Raji (cell line): ENCODE data around the gene BCL2.

Experiments used
- POLR2A ChIP-seq: IDR thresholded peaks from 2 replicates; pipeline ENCODE4 v1.6.1; 2011; ENCODE audit warnings: low read depth, low read length, control low read depth; ENCODE audit not compliant: insufficient read depth

BCL2 gene

DNA sequence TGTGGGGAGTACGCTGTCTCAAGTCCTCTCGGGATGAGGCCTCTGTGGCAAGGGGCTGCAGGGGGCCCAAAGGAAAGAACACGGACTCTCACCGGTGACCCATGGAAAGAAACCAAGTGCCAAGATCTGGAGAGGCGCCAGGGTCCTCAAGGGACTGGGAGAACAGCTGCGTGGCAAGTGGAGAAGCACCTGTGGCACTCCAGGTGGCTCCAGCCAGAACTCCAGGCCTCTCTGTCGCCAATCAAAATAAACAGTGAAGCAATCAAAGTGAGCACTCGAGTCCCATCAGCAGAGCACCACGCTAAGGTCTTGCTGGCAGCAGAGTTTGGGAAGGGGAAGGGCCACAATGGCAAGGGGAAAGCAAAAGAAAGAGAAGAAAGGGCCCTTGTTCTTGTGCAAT lies 54.7 kb downstream of the BCL2 start:
- no peak for TF ChIP-seq POLR2A

GRCh38 chr18:63263444-63263843 lies 56.1 kb downstream of the BCL2 start:
- TF ChIP-seq POLR2A: no peak

DNA sequence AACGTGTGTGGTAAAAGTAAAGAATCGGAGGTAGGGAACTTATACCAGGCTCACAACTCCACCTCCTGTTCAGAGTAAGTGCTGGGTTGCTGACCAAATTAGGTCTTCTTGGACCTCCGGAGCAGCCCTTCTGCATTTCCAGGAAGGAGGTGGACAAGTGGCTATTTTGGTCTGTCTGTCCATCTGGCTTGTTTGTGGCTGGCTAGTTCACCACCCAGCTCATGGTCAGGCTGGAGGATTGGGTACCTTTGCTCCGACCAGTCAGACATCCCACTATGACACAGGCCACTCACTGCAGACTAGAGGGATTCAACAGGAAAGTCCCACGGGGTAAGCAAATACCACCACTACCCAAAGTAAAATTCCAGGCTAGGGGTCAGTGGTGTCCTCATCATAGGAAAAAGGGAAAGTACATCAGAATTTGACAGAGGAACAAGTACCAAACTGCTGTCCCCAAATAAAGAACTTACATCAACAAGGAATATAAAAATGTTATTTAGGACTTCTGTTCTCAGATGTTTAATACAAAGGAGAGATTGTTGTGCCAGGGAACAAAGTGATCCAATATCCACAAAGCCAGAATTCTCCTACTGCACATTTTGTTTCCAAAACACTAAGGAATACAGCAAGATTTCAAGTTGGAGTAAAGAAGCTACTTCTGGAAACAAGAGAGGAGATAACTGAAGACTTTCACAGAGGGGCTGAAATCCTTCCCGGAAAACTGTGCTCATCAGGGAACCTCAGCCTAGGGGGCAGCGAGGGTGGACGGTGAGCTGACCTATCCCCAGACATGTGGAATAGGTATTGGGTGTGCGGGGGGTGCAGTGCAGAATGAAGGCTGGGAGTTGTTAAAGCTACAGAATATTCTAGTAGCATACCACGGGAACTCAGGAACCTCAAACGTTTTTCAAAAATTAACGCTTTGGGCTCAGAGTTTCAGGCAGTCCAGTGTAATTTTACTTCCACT lies 56.9 kb downstream of the BCL2 start:
- no peak for TF ChIP-seq POLR2A

- no peak for TF ChIP-seq POLR2A
Observed at GRCh38 chr18:63261029-63261428, 58.5 kb downstream of the BCL2 start.

GRCh38 chr18:63260380-63260754 lies 59.2 kb downstream of the BCL2 start:
- no peak for TF ChIP-seq POLR2A

- no peak for TF ChIP-seq POLR2A
Observed at GRCh38 chr18:63259567-63260379, 59.8 kb downstream of the BCL2 start.

DNA sequence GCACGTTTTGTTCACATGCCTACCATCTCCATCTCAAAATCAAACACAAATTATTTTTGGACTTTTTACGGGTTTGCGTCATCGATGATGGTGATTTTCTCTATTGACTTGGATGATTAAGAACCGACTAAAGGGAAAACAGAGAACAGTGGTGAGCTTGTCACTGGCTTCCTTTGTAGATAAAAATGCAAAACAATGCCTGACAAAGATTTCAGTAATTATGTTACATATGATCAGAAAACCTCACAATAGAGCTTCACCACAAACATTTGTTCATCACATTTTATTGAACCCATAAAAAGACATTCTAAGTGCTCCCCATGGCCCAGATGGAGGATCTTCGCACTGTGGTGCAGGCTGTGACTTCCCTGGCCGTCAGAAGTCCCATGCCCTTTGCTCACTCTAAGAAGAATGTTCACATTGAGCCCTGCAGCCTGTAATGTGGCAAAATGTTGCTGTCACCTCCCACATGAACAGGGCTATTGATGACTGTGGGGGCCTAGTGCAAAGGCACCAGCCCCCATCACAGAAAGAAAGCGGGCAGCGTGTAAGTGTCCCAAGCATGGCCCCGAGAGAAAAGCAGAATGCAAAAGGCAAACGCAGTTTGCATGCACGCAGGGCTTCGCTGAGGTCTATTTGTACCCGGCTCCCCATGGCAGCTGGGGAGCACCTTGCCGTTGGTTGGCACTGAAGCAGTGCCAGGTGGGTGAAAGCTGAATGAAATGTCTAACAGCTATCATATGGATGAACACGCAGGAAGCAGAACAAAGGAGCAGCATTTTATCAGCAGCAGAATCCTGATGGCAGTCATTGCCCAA lies 60.6 kb downstream of the BCL2 start:
- TF ChIP-seq POLR2A: no peak

GRCh38 chr18:63257453-63257852 lies 62.1 kb downstream of the BCL2 start:
- no peak for TF ChIP-seq POLR2A

DNA sequence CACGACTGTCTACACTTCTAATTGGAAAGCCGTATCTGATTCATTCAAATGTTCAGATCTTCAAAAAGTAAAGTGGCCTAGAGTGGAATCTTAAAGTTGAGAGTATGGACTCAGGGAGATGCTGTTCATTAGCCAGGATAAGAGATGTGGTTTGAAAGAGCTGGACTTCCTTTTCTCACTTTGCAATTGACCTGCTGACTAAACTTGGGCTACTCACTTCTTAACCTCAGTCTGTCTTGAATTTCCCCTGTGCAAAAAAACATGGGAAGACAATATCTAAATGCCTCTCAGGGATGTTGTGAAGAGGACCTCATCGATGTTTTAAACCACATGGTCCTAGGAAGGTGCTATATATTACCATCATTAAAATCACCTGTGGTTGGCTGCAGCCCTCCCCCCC lies 64.1 kb downstream of the BCL2 start:
- TF ChIP-seq POLR2A: no peak

- TF ChIP-seq POLR2A: no peak
Observed at GRCh38 chr18:63254716-63255399, 64.7 kb downstream of the BCL2 start.

DNA sequence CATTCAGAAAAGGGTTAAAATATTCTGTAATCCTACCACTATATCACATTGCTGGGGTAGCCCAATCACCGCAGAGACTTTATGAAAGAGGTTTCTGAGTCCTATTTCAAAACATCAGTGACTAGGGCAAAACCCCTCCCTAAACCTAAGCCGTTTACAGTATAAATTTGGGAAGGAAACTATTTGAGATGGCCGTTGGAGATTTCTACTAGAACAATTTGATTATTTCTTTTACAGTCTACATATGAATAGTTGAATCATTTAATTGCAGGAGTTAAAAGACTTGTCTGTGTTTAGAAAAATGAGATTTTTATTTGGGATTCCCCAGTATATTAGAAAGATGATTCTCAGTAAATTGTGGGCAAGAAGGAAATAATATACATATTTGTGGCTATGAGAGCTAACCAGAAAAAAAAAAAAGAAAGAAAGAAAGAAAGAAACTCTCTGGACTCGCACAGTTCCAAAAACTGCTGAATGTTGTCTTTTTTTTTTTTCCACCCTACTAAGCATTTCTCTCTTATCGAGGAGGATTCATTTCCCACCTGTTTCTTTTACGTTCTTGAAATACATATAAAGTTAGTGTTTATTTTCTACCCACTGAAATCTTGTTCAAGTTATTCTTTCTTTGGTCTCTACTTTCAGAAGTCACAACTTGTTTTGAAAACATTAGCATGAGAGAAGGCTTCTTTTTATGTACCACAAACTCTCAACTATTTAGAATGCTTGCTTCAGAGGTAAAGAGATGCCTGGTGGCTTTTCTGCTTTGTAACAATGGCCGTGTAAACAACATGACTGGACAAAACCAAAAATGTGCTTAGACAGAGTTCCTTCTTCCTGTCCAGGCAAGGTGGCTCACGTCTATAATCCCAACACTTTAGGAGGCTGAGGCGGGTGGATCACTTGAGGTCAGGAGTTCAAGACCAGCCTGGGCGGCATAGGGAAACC lies 65.9 kb downstream of the BCL2 start:
- no peak for TF ChIP-seq POLR2A

DNA sequence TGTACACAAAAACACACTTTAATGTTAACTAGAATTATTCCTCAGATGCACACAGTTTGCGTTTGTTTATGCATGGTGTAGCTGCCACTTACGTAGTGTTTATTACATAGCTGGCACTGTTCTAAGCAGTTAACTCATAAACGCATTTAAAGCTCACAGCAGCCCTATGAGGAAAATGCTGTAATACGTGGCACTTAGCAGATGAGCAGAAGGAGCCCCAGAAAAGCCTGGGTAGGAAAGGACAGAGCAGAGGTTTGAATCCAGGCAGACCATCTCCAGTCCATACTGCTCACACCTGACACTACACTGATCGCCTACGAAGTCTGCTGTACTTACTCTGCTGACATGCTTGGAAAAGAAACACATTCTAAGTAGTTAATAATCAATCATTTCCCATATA lies 66.6 kb downstream of the BCL2 start:
- no peak for TF ChIP-seq POLR2A

GRCh38 chr18:63249771-63250170 lies 69.8 kb downstream of the BCL2 start:
- TF ChIP-seq POLR2A: no peak
